ENCODE results near the gene THOC2.

DNA sequence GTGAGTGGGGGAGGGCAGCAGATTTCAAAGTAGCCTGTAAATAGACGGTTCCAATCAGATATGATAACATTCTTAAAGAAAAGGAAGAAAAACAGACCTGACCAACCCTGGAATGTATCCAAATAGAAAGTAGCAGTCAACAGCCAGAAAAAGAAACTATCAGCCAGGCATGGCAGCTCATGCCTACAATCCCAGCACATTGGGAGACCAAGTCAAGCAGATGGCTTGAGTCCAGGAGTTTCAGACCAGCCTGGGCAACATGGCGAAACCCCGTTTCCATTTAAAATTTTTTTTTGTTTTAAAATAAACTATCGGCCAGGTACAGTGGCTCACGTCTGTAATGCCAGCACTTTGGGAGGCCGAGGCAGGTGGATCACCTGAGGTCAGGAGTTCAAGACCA, 125.0 kb downstream of the THOC2 start:
- TF ChIP-seq, protein P1, sequence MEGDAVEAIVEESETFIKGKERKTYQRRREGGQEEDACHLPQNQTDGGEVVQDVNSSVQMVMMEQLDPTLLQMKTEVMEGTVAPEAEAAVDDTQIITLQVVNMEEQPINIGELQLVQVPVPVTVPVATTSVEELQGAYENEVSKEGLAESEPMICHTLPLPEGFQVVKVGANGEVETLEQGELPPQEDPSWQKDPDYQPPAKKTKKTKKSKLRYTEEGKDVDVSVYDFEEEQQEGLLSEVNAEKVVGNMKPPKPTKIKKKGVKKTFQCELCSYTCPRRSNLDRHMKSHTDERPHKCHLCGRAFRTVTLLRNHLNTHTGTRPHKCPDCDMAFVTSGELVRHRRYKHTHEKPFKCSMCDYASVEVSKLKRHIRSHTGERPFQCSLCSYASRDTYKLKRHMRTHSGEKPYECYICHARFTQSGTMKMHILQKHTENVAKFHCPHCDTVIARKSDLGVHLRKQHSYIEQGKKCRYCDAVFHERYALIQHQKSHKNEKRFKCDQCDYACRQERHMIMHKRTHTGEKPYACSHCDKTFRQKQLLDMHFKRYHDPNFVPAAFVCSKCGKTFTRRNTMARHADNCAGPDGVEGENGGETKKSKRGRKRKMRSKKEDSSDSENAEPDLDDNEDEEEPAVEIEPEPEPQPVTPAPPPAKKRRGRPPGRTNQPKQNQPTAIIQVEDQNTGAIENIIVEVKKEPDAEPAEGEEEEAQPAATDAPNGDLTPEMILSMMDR (IDR thresholded peaks at IDR 0.05) = no peak
- no peak for TF ChIP-seq EZH2 (IDR thresholded peaks at IDR 0.05; ENCODE audit: borderline replicate concordance, insufficient read depth, low read depth, low read length, poor library complexity, severe bottlenecking)

All from B cell (primary cell).